Stimulated activated CD4-positive, alpha-beta T cell treated with anti-CD3 and anti-CD28 coated beads, Interleukin-4, amount 100 ng/mL, for 48 hours (primary cell): ENCODE data around the gene SKOR1.

Experiments used
- DNase-seq, 2 donors: peaks; one replicate each; pipeline ENCODE4 v3.0.0-alpha.2; 2020; ENCODE audit warnings: low read depth in 2 of 2

Gene SKOR1

GRCh38 chr15:67796196-67797127 lies 28.8 kb upstream of the SKOR1 start:
- DNase-seq: no peak

- no peak for DNase-seq
Observed at GRCh38 chr15:67799801-67800205, 25.5 kb upstream of the SKOR1 start.

- DNase-seq: no peak
Observed at GRCh38 chr15:67801142-67801541, 24.2 kb upstream of the SKOR1 start.

GRCh38 chr15:67801926-67802914 lies 23.1 kb upstream of the SKOR1 start:
- DNase-seq: no peak

GRCh38 chr15:67803299-67803698 lies 22.0 kb upstream of the SKOR1 start:
- no peak for DNase-seq

- no peak for DNase-seq
Observed at GRCh38 chr15:67803996-67804843, 21.1 kb upstream of the SKOR1 start.

- no peak for DNase-seq
Observed at GRCh38 chr15:67805008-67805665, 20.2 kb upstream of the SKOR1 start.

GRCh38 chr15:67805666-67806516 lies 19.4 kb upstream of the SKOR1 start:
- no peak for DNase-seq

- no peak for DNase-seq
Observed at GRCh38 chr15:67806536-67806935, 18.8 kb upstream of the SKOR1 start.

- no peak for DNase-seq
Observed at GRCh38 chr15:67807141-67807540, 18.2 kb upstream of the SKOR1 start.

GRCh38 chr15:67807836-67808235 lies 17.5 kb upstream of the SKOR1 start:
- no peak for DNase-seq

- DNase-seq: no peak
Observed at GRCh38 chr15:67808821-67809220, 16.5 kb upstream of the SKOR1 start.

- no peak for DNase-seq
Observed at GRCh38 chr15:67809441-67809840, 15.9 kb upstream of the SKOR1 start.

GRCh38 chr15:67809866-67810265 lies 15.4 kb upstream of the SKOR1 start:
- DNase-seq: no peak

GRCh38 chr15:67812241-67812644 lies 13.1 kb upstream of the SKOR1 start:
- DNase-seq: no peak

GRCh38 chr15:67813104-67813634 lies 12.1 kb upstream of the SKOR1 start:
- DNase-seq: no peak

- DNase-seq: no peak
Observed at GRCh38 chr15:67815036-67815592, 10.2 kb upstream of the SKOR1 start.

- no peak for DNase-seq
Observed at GRCh38 chr15:67816668-67817067, 8.6 kb upstream of the SKOR1 start.

GRCh38 chr15:67818464-67818863 lies 6.8 kb upstream of the SKOR1 start:
- DNase-seq: no peak
